GM12872 (cell line): Measurements from ENCODE around the gene NOTCH3.

Source experiments
- CTCF ChIP-seq: IDR thresholded peaks from 3 replicates; pipeline ENCODE4 v1.5.1; 2011; ENCODE audit warnings: low read depth, mild to moderate bottlenecking, low read length, moderate library complexity; ENCODE audit not compliant: insufficient read depth

NOTCH3 gene

GRCh38 chr19:15180451-15181390, 20.1 kb downstream of the NOTCH3 start:
- TF ChIP-seq CTCF = no peak

- no peak for TF ChIP-seq CTCF
Observed at GRCh38 chr19:15178629-15179308, 22.0 kb downstream of the NOTCH3 start.

GRCh38 chr19:15177269-15178116, 23.3 kb downstream of the NOTCH3 start:
- peak; percentile 96 for TF ChIP-seq CTCF

- TF ChIP-seq CTCF = no peak
Observed at GRCh38 chr19:15175609-15176008, 25.2 kb downstream of the NOTCH3 start.

GRCh38 chr19:15173746-15174404, 26.9 kb downstream of the NOTCH3 start:
- TF ChIP-seq CTCF = peak; percentile 34

- TF ChIP-seq CTCF = no peak
Observed at GRCh38 chr19:15170345-15170744, 30.4 kb downstream of the NOTCH3 start.
